ENCODE results near the gene PIKFYVE.

Gene PIKFYVE

DNA sequence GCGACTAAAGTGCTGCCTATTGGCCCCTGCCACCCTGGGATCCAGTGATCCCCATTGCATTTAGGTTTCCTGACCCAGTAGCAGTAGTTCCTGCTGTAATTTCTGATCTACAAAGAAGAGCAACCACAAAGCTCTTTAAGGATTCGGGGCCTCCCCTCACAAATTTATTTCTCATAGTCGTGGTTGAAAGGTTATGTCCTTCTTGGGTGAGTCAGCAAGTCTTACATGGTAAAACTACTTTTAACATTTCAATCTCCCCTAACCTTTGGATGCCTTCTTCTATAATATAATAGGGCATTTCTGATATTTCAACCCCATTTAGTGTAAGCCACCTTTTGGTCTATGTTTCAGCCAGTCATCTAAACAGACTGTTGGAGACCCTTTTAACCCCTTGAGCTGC lies 14.9 kb downstream of the PIKFYVE start:
- TF ChIP-seq, protein P1, sequence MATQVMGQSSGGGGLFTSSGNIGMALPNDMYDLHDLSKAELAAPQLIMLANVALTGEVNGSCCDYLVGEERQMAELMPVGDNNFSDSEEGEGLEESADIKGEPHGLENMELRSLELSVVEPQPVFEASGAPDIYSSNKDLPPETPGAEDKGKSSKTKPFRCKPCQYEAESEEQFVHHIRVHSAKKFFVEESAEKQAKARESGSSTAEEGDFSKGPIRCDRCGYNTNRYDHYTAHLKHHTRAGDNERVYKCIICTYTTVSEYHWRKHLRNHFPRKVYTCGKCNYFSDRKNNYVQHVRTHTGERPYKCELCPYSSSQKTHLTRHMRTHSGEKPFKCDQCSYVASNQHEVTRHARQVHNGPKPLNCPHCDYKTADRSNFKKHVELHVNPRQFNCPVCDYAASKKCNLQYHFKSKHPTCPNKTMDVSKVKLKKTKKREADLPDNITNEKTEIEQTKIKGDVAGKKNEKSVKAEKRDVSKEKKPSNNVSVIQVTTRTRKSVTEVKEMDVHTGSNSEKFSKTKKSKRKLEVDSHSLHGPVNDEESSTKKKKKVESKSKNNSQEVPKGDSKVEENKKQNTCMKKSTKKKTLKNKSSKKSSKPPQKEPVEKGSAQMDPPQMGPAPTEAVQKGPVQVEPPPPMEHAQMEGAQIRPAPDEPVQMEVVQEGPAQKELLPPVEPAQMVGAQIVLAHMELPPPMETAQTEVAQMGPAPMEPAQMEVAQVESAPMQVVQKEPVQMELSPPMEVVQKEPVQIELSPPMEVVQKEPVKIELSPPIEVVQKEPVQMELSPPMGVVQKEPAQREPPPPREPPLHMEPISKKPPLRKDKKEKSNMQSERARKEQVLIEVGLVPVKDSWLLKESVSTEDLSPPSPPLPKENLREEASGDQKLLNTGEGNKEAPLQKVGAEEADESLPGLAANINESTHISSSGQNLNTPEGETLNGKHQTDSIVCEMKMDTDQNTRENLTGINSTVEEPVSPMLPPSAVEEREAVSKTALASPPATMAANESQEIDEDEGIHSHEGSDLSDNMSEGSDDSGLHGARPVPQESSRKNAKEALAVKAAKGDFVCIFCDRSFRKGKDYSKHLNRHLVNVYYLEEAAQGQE (IDR thresholded peaks at IDR 0.05; ENCODE audit: low read depth): no peak
- TF ChIP-seq NFIC (IDR thresholded peaks at IDR 0.05): no peak
- no peak for TF ChIP-seq CREB1 (IDR thresholded peaks at IDR 0.05; ENCODE audit: low read depth)
- TF ChIP-seq ZBTB7A (IDR thresholded peaks at IDR 0.05; ENCODE audit: low read depth): no peak
- TF ChIP-seq MAX (IDR thresholded peaks at IDR 0.05): no peak
- TF ChIP-seq EP300 (IDR thresholded peaks at IDR 0.05; ENCODE audit: borderline replicate concordance): no peak
- TF ChIP-seq TCF12 (IDR thresholded peaks at IDR 0.05; ENCODE audit: low read depth): no peak
- no peak for TF ChIP-seq RAD21 (IDR thresholded peaks at IDR 0.05; ENCODE audit: low read depth)
- no peak for TF ChIP-seq TAF1 (IDR thresholded peaks at IDR 0.05; ENCODE audit: low read depth)
- TF ChIP-seq YY1 (IDR thresholded peaks at IDR 0.05; ENCODE audit: low read depth): no peak
- no peak for TF ChIP-seq USF1 (IDR thresholded peaks at IDR 0.05)
- no peak for TF ChIP-seq TEAD4 (IDR thresholded peaks at IDR 0.05)
- no peak for TF ChIP-seq EGR1 (IDR thresholded peaks at IDR 0.05)

DNA sequence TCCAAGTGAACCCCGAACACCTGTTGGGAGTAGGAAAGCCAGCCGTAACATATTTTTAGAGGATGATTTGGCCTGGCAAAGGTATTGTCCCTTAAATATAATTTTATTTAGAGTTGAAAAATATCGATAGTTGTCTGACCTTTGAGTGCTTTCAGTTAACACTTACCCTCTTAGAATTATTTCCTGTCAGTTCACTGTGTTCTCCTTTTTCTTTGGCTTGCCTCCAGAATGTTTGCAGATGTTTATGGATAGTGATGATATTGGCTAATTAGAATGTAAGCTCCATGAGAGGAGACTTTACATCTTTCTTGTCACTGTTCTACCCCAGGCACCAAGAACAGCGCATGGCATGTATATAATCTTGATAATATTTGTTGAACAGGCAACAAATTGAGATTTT lies 19.8 kb downstream of the PIKFYVE start:
- TF ChIP-seq MAX (IDR thresholded peaks at IDR 0.05) (no peak), EP300 (IDR thresholded peaks at IDR 0.05; ENCODE audit: borderline replicate concordance) (no peak), FOXM1 (IDR thresholded peaks at IDR 0.05; ENCODE audit: borderline replicate concordance, low read depth) (no peak), ZBTB7A (IDR thresholded peaks at IDR 0.05; ENCODE audit: low read depth) (no peak), EGR1 (IDR thresholded peaks at IDR 0.05) (no peak), TCF12 (IDR thresholded peaks at IDR 0.05; ENCODE audit: low read depth) (no peak), NFIC (IDR thresholded peaks at IDR 0.05) (no peak), CREB1 (IDR thresholded peaks at IDR 0.05; ENCODE audit: low read depth) (no peak), TEAD4 (IDR thresholded peaks at IDR 0.05) (no peak), USF1 (IDR thresholded peaks at IDR 0.05) (no peak), RAD21 (IDR thresholded peaks at IDR 0.05; ENCODE audit: low read depth) (no peak), CEBPB (IDR thresholded peaks at IDR 0.05) (no peak), TAF1 (IDR thresholded peaks at IDR 0.05; ENCODE audit: low read depth) (no peak), YY1 (IDR thresholded peaks at IDR 0.05; ENCODE audit: low read depth) (no peak)
- TF ChIP-seq, protein P1 (IDR thresholded peaks at IDR 0.05; ENCODE audit: low read depth): no peak

DNA sequence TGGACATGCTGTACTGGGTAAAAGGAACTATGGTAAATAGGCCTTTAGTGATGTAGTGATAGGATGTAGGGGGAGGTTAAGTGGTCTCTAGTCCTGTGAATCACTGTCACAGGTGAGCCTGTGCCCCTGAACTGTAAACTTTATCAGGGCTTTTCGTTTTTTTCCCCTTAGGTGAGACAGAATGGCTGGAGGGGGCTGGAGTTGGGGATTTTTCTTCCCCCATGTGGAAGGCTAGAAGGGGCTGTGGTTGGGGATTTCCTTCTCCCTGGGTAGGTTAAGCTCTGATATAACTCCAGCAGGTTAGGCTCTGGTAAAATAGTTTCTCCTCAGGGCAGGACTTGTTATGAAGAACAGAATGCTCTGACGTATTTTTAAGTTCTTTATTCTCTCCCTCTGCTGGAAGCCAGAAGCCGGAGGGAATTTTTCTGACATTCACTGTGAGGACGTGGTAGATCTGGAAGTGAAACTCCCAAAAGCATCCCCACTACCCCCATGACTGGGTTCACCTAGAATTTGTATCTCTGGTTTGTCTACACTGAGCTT lies 28.5 kb downstream of the PIKFYVE start:
- TF ChIP-seq ZBTB7A (IDR thresholded peaks at IDR 0.05; ENCODE audit: low read depth) (no peak), TAF1 (IDR thresholded peaks at IDR 0.05; ENCODE audit: low read depth) (no peak), USF1 (IDR thresholded peaks at IDR 0.05) (no peak), YY1 (IDR thresholded peaks at IDR 0.05; ENCODE audit: low read depth) (no peak), EGR1 (IDR thresholded peaks at IDR 0.05) (no peak), CEBPB (IDR thresholded peaks at IDR 0.05) (no peak), CREB1 (IDR thresholded peaks at IDR 0.05; ENCODE audit: low read depth) (no peak), TEAD4 (IDR thresholded peaks at IDR 0.05) (no peak), FOXM1 (IDR thresholded peaks at IDR 0.05; ENCODE audit: borderline replicate concordance, low read depth) (no peak), RAD21 (IDR thresholded peaks at IDR 0.05; ENCODE audit: low read depth) (no peak), NFIC (IDR thresholded peaks at IDR 0.05) (no peak), TCF12 (IDR thresholded peaks at IDR 0.05; ENCODE audit: low read depth) (no peak)
- TF ChIP-seq, protein P1 (IDR thresholded peaks at IDR 0.05; ENCODE audit: low read depth): no peak

DNA sequence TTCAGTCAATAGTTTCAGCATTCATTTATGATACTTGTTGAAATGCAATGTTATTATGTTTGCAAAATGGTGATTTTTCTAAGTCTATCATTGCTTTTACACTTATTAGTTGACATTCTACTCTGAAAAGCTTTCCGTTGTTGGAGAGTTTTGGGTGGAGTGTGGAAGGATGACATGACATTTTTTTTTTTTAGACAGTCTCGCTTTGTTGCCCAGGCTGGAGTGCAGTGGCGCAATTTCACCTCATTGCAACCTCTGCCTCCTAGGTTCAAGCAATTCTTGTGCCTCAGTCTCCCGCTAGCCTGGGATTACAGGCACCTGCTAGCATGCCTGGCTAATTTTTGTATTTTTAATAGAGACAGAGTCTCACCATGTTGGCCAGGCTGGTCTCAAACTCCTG lies 29.8 kb downstream of the PIKFYVE start:
- TF ChIP-seq YY1 (IDR thresholded peaks at IDR 0.05; ENCODE audit: low read depth) (no peak), ZBTB7A (IDR thresholded peaks at IDR 0.05; ENCODE audit: low read depth) (no peak), CEBPB (IDR thresholded peaks at IDR 0.05) (no peak), EGR1 (IDR thresholded peaks at IDR 0.05) (no peak), RAD21 (IDR thresholded peaks at IDR 0.05; ENCODE audit: low read depth) (no peak)

All from Ishikawa (cell line).